GM18526 (cell line): ENCODE data around the gene IKZF1.

ENCODE experiments used
- POLR2A ChIP-seq: IDR thresholded peaks from 3 replicates; pipeline ENCODE4 v1.6.1; 2011; ENCODE audit not compliant: insufficient read length; ENCODE audit errors: extremely low read depth

The IKZF1 gene

GRCh38 chr7:50335230-50335794, 30.8 kb downstream of the IKZF1 start:
- no peak for TF ChIP-seq POLR2A

- TF ChIP-seq POLR2A, result peak; percentile 14
Observed at GRCh38 chr7:50335795-50336754, 31.6 kb downstream of the IKZF1 start.

GRCh38 chr7:50336894-50337703, 32.6 kb downstream of the IKZF1 start:
- TF ChIP-seq POLR2A, result no peak

- no peak for TF ChIP-seq POLR2A
Observed at GRCh38 chr7:50339990-50340500, 35.5 kb downstream of the IKZF1 start.

- no peak for TF ChIP-seq POLR2A
Observed at GRCh38 chr7:50341724-50342123, 37.2 kb downstream of the IKZF1 start.

- no peak for TF ChIP-seq POLR2A
Observed at GRCh38 chr7:50342616-50343114, 38.1 kb downstream of the IKZF1 start.

- TF ChIP-seq POLR2A, result no peak
Observed at GRCh38 chr7:50346545-50347497, 42.3 kb downstream of the IKZF1 start.

GRCh38 chr7:50347693-50348092, 43.2 kb downstream of the IKZF1 start:
- no peak for TF ChIP-seq POLR2A

- TF ChIP-seq POLR2A, result no peak
Observed at GRCh38 chr7:50348469-50349162, 44.1 kb downstream of the IKZF1 start.

- TF ChIP-seq POLR2A, result no peak
Observed at GRCh38 chr7:50349399-50349798, 44.9 kb downstream of the IKZF1 start.

- peak; percentile 61 for TF ChIP-seq POLR2A
Observed at GRCh38 chr7:50349963-50350944, 45.7 kb downstream of the IKZF1 start.

GRCh38 chr7:50351267-50351666, 46.8 kb downstream of the IKZF1 start:
- TF ChIP-seq POLR2A, result no peak

GRCh38 chr7:50352282-50352681, 47.8 kb downstream of the IKZF1 start:
- peak; percentile 17 for TF ChIP-seq POLR2A

GRCh38 chr7:50352751-50353150, 48.2 kb downstream of the IKZF1 start:
- TF ChIP-seq POLR2A, result no peak
